ENCODE results near the gene PKIG. TPM values are rescaled to one million over a fixed set of nuclear protein-coding genes. Genes with fewer than 3 reads are reported as not detected.

PKIG gene
- total RNA-seq, 1 donor from 2014 or later, result 32.2 TPM

- FAIRE-seq (no peak), DNase-seq (ENCODE audit: low spot score in 2 of 2) (no peak)
Observed at GRCh38 chr20:44637042-44637441, 54.7 kb downstream of the PKIG start.

- FAIRE-seq (no peak), DNase-seq (ENCODE audit: low spot score in 2 of 2) (no peak)
Observed at GRCh38 chr20:44637522-44638372, 55.4 kb downstream of the PKIG start.

DNA sequence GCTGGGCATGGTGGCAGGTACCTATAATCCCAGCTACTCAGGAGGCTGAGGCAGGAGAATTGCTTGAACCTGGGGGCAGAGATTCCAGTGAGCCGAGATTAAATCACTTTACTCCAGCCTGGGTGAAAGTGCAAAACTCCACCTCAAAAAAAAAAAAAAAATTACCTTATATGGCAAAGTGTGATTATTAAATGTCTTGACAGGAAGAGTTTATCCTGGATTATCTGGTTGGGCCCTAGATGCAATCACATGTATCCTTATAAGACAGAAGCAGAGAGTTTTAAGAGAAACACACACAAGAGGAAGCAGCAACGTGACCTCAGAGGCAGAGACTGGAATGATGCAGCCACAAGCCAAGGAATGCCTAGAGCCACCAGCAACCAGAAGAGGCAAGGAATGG is 58.1 kb downstream of the PKIG start:
- FAIRE-seq, result no peak
- no peak for DNase-seq (ENCODE audit: low spot score in 2 of 2)

DNA sequence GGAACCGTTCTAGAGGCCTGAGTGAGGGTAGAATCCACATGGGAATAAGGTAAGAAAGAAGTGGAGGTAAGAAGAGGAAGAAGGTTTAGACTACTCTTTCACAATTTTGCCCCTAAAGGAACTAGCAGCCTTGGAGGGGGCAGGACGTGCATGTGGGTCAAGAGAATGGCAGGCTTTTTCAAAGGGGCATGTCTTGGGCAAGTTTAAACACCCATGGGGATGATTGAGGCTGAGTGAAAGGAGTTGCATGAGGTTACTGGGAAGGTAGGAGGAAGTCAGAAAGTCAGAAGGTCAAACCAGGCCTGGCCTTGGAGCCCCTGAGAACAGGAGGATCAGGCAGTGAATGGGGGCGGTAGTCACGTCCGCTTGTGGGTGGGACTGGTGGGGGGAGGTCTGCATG is 58.9 kb downstream of the PKIG start:
- no peak for DNase-seq (ENCODE audit: low spot score in 2 of 2)
- FAIRE-seq, result no peak

DNA sequence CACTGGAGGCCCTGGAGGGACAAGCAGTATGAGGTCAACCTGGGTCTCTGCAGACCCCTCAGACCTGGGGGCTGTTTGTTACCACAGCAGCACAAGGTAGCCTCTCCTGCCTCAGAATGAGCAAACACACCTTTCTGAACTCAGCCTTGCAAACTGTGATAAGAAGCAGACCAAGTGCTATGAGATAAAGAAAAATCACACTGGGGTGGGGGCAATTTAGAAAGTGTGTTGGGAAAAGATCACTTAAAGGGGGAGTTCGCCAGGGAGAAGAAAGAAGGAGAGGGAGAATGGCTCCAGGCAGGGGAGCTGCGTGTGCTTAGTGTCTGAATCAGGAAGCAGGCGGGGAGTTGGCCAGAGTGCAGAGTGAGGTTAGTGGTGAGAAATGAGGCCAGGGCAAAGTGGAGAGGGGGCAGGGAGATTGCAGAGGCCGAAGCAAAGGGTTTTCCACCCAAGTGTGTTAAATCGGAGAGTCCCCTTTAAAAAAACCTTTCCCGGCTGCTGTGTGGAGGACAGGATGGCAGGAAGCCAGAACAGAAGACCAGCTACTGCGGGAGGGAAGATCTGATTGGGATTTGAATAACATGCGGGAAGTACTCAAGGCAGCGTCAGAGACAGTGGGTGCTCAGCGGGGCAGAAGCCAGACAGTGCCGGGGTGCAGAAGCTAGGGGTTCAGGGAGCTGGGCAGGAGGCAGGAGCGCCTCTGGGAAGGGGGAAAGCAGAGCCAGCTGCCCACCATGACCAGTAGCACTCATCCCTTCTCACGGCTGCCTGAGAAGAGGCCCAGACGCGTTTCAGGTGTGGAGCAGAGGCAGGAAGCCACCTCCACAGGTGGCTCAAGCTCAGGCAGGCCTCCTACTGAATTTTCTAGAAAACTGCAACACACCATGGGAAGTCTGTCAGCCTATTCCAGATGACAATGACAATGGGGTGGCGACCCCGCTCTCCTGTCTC is 60.1 kb downstream of the PKIG start:
- no peak for FAIRE-seq

GRCh38 chr20:44643154-44643519 is 60.8 kb downstream of the PKIG start:
- FAIRE-seq (no peak), DNase-seq (ENCODE audit: low spot score in 2 of 2) (no peak)

More for the DNA sequence above, 60.1 kb downstream of the PKIG start:
- peak in 1 of 2 donors; percentile 68 for DNase-seq (ENCODE audit: low spot score in 2 of 2)

DNA sequence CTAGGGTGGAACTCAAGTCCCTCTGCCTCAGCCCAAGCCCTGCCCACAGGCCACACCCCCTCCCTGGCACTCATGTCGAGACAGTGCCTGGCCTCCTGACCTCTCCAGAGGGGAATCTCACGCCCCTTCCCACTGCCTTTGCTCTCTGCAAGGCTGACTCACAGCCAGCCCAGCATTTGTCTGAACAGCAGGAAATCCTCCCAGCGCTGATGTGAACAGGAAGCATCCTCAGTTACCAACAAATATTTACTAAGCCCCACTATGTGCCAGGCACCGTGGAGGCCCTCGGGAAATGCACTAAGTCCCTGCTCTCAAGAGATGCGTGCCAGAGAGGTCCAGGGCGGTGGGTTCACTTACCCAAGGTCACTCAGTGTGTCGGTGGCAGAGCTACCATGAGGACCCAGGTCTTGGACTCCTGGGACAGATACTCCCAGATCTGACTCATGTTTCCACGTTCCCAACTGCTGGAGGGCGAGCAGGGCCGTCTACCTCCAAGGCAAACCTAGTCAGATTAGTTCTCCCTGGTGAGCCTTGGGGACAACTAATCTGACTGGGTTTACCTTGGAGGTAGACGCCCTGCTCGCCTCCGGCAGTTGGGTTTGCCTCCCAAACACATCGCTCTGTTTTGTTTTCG is 61.3 kb downstream of the PKIG start:
- FAIRE-seq (no peak), DNase-seq (ENCODE audit: low spot score in 2 of 2) (no peak)

DNA sequence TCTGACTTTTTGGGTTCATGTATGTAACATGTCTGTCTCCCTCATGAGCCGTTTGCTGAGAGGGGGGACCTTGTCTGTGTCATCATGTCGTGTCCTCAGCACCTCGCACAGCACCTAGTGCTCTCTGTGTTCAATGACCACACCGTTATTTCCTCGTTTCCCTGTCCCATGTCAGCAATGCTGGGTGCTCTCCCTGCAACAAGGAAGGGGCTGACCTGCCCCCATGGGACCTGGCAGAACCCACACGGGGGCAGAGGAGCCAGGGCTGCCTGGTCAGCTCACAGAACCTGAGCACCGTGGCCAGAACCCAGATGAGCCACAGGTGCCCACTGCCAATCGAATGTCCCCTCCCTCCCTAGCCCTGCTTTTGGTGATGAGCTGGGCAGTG is 61.8 kb downstream of the PKIG start:
- FAIRE-seq, result no peak
- no peak for DNase-seq (ENCODE audit: low spot score in 2 of 2)

GRCh38 chr20:44644667-44645131 is 62.3 kb downstream of the PKIG start:
- no peak for DNase-seq (ENCODE audit: low spot score in 2 of 2)
- no peak for FAIRE-seq

DNA sequence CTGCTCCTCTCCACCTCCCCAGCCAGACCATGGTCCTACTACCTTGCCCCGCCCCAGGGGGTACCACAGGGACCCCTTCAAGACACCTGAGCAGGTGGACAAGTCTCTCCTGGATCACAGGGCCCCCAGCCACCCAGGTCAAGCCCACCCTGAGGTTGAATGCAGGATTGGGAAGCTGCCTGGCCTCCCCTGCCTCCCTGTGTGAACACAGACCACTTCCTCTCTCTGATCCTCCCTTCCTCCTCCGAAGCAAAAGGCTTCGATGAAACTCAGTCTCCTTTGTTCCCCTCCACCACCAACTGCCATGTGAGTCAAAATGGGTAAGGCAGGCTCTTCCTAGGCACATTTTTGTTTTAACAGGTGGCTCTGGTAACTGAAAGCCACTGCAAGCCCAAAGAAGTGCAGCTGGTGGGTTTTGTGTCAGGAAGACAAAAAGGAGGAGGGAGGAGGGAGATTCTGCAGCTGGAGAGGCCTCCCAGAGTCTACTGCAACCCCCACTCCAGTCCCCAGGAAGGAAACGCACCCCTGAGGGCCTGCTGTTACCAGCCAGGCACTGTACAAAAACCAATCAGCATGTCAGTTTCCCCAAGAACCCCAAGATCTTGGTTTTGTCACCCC is 63.8 kb downstream of the PKIG start:
- FAIRE-seq, result no peak
- DNase-seq (ENCODE audit: low spot score in 2 of 2), result no peak

DNA sequence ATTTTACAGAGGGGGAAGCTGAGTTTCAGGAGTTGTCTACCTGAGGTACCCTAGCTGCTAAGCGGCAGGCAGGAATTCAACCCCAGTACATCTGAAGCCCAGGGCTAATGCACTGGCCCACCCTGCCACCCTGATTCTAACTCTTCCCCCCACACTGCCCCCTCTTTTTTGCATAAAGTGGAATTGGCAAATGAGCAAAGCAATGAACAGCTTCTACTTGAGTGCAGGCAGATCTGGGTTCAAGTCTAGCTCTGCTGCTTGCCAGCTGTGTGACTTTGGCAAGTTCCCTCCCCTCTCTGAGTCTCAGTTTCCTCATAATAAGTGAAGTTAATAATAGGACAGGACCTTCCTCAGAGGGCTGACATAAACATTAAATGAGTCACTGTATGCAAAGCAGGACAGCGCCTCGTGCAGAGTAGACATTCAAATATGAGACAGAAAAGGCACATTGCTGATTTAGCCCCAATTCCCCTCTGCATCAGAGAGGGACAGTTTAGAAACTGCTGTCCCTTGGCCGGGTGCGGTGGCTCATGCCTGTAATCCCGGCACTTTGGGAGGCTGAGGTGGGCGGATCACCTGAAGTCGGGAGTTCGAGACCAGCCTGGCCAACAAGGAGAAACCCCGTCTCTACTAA is 64.4 kb downstream of the PKIG start:
- DNase-seq (ENCODE audit: low spot score in 2 of 2), result no peak
- FAIRE-seq, result no peak

DNA sequence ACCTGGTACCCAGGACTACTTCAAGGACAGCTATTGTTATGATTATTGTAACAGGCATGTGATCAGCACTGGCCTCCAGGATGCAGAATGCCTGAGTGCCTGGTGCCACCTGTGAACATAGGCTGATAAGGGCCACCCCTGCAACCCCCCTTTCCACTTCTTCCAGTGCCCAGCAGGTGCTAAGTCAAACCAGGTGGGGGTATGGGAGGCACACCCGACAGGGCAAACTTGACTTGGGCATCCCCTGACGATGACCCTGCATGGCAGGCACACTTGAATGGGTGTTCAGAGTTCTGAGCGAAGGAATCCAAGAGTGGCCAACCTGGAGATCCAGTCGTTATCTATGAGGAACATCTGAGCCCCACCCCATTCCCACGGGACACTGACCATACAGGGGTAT is 65.7 kb downstream of the PKIG start:
- no peak for DNase-seq (ENCODE audit: low spot score in 2 of 2)
- FAIRE-seq, result no peak

DNA sequence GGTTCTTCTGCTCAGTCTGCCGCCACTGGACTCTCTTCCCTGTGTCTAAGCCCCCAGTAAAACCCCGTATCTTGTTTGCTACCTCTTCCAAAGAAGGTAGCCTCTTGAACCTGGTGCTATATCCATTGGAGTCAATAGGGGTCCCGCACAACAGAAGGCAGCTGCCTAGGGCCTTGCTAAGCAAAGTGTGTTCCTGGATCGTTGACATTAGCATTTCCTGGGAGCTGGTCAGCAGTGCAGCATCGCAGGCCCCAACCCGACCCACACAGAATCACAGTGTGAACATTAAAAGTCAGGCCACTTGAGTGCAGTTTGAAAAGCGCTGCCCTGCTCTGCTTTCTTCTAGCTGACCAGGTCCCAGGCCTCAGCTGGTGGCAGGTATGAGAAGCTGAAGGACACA is 66.2 kb downstream of the PKIG start:
- no peak for DNase-seq (ENCODE audit: low spot score in 2 of 2)
- no peak for FAIRE-seq

DNA sequence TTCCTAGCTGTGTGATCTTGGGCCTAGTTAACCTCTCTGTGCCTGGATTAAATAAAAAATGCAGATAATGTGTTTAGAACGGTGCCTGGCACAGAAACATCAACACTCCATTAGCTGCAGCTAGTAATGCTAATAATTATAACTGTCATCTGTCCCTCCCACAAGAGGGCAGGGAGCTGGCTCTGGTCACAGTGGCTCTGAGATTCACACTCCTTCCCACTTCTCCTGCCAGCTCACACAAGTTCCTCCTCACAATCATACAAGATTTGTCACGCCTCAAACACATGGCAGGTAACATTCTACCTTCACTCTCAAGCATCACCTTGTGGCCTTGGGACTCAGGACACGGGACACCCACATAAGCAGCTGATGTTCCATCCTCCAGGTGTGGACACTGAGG is 66.7 kb downstream of the PKIG start:
- no peak for FAIRE-seq
- DNase-seq (ENCODE audit: low spot score in 2 of 2), result no peak

DNA sequence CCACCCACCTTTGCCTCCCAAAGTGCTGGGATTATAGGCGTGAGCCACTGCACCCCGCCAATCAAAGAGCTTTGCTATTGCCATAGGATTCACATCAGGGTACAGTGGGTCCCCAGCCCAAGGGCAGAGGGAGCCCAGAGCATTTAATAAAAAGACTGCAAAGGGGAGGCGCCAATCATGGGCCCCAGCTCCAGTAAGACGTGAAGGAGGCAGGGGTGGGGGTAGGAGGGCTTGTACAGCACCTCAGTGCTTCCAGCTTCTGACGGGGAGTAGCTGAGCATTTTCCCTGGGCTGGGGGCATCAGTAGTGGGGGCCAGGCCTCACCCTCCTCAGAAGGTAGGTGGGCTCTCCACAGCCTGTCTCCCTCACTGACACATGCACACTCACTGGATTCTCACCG is 67.6 kb downstream of the PKIG start:
- DNase-seq (ENCODE audit: low spot score in 2 of 2) (no peak), FAIRE-seq (no peak)

- FAIRE-seq (no peak), DNase-seq (ENCODE audit: low spot score in 2 of 2) (no peak)
Observed at GRCh38 chr20:44650771-44651433, 68.5 kb downstream of the PKIG start.

GRCh38 chr20:44651434-44651683 is 69.0 kb downstream of the PKIG start:
- DNase-seq (ENCODE audit: low spot score in 2 of 2) (no peak), FAIRE-seq (no peak)

GRCh38 chr20:44651684-44652423 is 69.5 kb downstream of the PKIG start, which contains the start of gene ADA:
Gene ADA (minus strand): TSS chr20:44651699. CDS start chr20:44651607, 92 bp downstream.
- FAIRE-seq, result no peak
- DNase-seq (ENCODE audit: low spot score in 2 of 2), result peak; percentile 73 to 75

DNA sequence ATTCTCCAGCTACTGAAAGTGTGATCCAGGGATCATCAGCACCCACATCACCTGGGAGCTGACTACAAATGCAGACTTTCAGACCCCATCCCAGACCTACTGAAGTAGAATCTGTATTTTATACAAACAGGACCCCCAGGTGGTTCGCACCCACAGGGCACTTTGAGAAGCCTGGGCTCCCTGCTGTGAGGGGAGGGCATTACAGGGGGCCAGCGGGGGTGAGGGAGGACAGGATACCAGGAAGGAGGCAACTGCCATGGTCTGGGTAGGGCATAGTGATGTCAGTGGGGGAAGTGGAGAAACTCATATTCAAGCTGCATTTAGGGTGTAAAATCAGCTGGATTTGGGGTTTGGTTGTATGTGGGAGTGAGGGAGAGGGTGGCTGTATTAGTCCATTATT is 71.2 kb downstream of the PKIG start:
- FAIRE-seq, result no peak
- no peak for DNase-seq (ENCODE audit: low spot score in 2 of 2)
